ENCODE data around the gene POU2F3.

The POU2F3 gene

DNA sequence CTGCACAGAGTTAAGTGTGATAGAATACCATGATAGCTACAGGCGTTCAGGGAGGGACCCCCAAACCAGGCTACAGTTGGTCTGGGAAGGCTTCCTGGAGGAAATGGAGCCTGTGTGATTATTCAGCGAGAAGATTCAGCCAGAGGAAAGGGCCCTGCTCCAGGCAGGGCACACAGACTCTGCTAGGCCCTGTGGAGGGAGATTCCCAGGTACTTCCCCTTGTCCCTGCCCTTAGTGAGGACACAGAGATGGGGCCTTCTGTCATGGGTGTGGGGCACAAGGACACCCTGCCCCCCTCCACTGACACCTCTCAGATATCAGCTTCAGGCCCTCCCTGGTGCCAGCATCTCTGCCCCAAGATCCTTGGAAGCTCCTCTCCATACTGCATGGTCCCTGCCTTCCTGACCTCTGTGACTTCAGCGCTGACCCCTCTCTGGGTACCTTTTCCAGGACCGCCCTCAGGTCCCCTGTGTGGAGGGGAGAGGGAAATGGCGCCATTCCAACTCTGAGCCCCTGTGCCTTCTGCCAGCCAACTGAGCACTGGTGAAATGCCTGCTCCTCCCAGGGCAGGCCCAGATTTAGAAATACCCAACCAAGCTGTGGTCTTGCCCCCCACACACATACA lies 12.6 kb upstream of the POU2F3 start:
- Mint-ChIP-seq H3K27me3 (peaks cover 8% of the 10 kb centered on the region), H3K36me3 (no peaks in the 10 kb centered on the region), H3K9me3 (no peaks in the 10 kb centered on the region), H3K4me1 (peaks cover 6% of the 10 kb centered on the region), H3K27ac (no peak overlapping the region), H3K4me3 (no peak overlapping the region)
- no peak for ATAC-seq (ENCODE audit: low read depth)
- no peak for DNase-seq (ENCODE audit: low spot score in 2 of 2)

DNA sequence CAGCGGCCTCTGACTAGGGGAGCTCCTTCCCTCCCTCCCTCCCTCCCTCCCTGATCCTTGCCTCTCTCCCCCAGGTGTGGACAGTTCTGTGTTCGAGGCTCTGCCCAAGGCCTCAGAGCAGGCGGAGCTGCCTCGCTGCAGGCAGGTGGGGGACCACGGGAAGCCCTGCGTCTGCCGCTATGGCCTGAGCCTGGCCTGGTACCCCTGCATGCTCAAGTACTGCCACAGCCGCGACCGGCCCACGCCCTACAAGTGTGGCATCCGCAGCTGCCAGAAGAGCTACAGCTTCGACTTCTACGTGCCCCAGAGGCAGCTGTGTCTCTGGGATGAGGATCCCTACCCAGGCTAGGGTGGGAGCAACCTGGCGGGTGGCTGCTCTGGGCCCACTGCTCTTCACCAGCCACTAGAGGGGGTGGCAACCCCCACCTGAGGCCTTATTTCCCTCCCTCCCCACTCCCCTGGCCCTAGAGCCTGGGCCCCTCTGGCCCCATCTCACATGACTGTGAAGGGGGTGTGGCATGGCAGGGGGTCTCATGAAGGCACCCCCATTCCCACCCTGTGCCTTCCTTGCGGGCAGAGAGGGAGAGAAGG lies 11.1 kb upstream of the POU2F3 start:
- Mint-ChIP-seq H3K4me1 (peaks cover 6% of the 10 kb centered on the region), H3K27me3 (peaks cover 8% of the 10 kb centered on the region), H3K36me3 (no peaks in the 10 kb centered on the region), H3K9me3 (no peaks in the 10 kb centered on the region), H3K4me3 (no peak overlapping the region), H3K27ac (no peak overlapping the region)
- ATAC-seq (ENCODE audit: low read depth), result no peak
- DNase-seq (ENCODE audit: low spot score in 2 of 2), result no peak

DNA sequence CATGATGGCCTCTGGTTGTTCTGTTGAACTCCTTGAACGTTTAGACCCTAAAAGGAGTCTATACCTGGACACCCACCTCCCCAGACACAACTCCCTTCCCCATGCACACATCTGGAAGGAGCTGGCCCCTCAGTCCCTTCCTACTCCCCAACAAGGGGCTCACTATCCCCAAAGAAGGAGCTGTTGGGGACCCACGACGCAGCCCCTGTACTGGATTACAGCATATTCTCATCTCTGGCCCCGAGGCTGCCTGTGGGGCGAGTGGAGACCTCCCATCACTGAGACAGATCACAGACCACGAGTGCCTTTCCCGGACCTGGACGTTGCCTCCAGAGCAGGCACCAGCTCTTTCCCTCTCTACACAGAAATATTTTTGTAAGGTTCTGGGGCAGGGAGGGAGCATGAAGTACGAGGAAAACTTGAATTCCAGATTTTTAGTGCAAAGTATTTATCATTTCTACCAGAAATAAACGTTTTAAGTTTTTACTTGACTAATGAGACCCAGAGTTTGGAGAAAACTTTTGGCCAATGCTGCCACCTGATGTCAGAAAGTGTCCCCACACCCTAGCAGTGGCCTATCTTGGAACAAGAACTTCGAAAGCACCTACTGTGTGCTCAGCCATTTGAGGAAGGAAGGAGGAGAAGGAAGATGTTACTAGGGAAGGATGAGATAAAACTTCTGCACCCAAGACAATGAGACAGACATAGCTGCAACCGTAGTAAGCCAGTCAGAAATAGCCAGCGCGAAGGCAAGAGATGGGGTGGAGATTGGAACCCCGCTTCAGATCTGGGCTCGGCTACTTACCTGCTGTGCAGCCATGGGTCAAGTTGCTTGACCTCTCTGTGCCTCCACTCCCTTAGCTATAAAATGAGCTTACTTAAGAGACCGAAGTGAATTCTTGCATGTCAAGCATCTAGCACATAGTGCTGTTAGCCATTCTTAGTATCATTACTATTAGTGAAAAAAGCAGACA lies 10.2 kb upstream of the POU2F3 start:
- Mint-ChIP-seq H3K36me3 (no peaks in the 10 kb centered on the region), H3K9me3 (no peaks in the 10 kb centered on the region), H3K27ac (no peak overlapping the region), H3K4me1 (peaks cover 3% of the 10 kb centered on the region), H3K4me3 (no peak overlapping the region), H3K27me3 (peaks cover 12% of the 10 kb centered on the region)
- ATAC-seq (ENCODE audit: low read depth) (no peak), DNase-seq (ENCODE audit: low spot score in 2 of 2) (no peak)

DNA sequence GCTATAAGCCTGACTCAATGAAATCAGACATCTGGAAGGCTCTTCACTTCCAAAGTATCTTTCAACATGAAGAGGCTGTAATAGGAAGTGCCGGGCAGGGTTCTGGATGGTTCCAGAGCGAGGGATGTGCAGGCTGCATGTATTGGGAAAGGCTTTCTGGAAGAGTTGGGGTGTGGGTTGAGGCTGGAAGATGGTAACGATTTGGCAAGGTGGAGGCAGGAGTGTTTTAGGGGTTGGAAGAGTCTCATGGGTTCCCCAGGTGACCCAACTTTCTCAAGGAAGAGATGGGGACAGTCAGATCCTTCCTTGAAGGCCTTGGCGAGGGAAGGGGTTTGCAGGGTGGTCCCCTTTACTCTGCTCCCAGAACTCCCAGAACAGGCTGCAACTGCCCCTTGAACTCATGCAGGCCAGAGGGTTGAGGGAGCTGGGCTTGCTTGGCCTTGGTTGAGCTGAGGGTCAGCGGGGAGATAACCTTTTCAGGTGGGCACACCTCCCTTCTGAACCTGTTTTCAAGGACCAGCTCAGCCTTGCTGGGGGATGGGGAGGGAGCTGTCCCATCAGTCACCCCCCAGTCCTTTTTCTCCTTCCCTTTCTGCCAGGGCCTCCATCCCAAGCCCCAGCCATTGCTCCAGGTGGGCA lies 9.4 kb upstream of the POU2F3 start:
- Mint-ChIP-seq H3K27ac (no peak overlapping the region), H3K27me3 (peaks cover 14% of the 10 kb centered on the region), H3K9me3 (no peaks in the 10 kb centered on the region), H3K4me1 (no peaks in the 10 kb centered on the region), H3K36me3 (no peaks in the 10 kb centered on the region), H3K4me3 (no peak overlapping the region)
- DNase-seq (ENCODE audit: low spot score in 2 of 2) (no peak), ATAC-seq (ENCODE audit: low read depth) (no peak)

DNA sequence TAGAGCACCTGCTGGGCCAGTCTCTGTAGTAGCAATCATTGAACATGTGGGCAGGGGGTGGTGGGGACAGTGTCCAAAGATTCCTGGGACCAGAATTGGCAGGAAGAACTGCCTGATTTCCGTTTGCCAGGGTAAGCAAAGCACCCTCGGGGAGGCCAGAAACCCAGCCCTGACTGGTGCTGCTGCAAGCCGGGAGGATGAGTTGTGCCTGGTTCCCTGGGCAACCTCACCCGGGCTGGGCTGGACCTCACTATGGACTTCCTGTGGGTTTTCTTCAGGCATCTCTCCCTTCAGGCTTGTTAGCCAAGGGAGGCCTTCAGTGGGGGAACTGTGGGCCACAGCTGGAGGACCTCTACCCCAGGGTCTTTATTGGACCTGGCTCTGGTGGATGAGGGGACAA lies 8.0 kb upstream of the POU2F3 start:
- Mint-ChIP-seq H3K36me3 (no peaks in the 10 kb centered on the region), H3K27ac (no peak overlapping the region), H3K27me3 (peaks cover 13% of the 10 kb centered on the region), H3K9me3 (no peaks in the 10 kb centered on the region), H3K4me3 (no peak overlapping the region), H3K4me1 (no peaks in the 10 kb centered on the region)
- ATAC-seq (ENCODE audit: low read depth), result no peak
- DNase-seq (ENCODE audit: low spot score in 2 of 2), result no peak

DNA sequence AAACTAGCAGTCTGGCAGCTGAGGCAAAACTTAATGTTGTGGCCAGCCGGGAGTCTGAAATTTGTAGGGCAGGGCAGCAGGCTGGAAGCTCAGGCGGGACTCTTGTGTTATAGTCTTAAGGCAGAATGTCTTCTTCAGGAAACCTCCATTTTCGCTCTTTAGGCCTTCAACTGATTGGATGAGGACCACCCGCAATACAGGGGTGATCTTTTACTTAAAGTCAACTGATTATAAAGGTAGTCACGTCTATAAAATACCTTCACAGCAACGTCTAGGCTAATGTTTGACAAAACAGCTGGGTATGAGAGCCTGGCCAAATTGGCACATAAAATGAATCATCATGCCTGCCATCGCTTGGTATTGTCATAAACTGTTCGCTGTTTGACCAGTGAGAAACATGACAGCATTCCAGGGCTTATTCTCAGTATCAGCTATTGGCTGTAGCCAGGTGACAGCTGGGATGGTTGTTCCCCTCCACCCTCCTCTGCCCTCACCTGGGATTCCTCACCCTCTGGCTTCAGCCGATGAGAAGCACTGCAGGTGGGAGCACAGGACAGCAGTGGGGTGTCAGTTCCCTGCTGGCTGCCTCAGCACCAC lies 6.6 kb upstream of the POU2F3 start:
- H3K4me1 Mint-ChIP-seq, result no peaks in the 10 kb centered on the region
- ATAC-seq (ENCODE audit: low read depth) (no peak), DNase-seq (ENCODE audit: low spot score in 2 of 2) (no peak)
- no peak overlapping the region for H3K4me3 Mint-ChIP-seq
- H3K36me3 Mint-ChIP-seq, result no peaks in the 10 kb centered on the region
- no peaks in the 10 kb centered on the region for H3K9me3 Mint-ChIP-seq
- peaks cover 19% of the 10 kb centered on the region for H3K27me3 Mint-ChIP-seq
- no peak overlapping the region for H3K27ac Mint-ChIP-seq

DNA sequence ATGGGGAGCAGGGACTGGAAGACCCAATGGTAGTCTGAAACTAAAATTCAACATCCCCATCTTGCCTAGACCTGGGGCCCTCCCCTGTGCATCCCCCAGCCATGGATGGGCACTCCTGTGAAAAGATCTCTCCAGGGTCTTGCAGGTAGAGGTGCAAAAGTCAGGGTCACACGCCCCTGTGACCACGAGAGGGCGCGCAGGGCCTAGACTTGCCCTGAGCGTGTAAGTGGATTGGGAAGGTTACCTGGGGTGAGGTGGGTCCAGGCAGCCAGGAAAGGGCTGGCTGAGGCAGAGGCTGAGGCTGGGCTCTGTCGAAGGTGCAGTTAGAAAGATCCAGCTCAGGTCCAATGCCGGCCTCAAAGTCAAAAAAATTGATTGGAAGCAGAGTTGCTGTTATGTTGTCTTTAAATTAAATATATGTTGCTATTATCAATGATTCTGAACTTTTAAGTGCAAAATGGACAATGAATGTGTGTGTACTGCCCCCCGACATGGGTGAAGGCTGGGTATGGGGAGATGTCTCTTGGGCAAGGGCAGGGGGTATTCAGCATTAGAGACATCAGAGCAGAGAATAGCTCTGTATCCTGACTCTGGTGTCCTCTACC lies 4.8 kb upstream of the POU2F3 start:
- H3K4me3 Mint-ChIP-seq, result no peak overlapping the region
- peaks cover 1% of the 10 kb centered on the region for H3K36me3 Mint-ChIP-seq
- no peaks in the 10 kb centered on the region for H3K9me3 Mint-ChIP-seq
- DNase-seq (ENCODE audit: low spot score in 2 of 2) (peak in 1 of 2 donors; percentile 34), ATAC-seq (ENCODE audit: low read depth) (peak; percentile 48)
- H3K27me3 Mint-ChIP-seq, result peaks cover 23% of the 10 kb centered on the region
- no peaks in the 10 kb centered on the region for H3K4me1 Mint-ChIP-seq
- H3K27ac Mint-ChIP-seq, result no peak overlapping the region

DNA sequence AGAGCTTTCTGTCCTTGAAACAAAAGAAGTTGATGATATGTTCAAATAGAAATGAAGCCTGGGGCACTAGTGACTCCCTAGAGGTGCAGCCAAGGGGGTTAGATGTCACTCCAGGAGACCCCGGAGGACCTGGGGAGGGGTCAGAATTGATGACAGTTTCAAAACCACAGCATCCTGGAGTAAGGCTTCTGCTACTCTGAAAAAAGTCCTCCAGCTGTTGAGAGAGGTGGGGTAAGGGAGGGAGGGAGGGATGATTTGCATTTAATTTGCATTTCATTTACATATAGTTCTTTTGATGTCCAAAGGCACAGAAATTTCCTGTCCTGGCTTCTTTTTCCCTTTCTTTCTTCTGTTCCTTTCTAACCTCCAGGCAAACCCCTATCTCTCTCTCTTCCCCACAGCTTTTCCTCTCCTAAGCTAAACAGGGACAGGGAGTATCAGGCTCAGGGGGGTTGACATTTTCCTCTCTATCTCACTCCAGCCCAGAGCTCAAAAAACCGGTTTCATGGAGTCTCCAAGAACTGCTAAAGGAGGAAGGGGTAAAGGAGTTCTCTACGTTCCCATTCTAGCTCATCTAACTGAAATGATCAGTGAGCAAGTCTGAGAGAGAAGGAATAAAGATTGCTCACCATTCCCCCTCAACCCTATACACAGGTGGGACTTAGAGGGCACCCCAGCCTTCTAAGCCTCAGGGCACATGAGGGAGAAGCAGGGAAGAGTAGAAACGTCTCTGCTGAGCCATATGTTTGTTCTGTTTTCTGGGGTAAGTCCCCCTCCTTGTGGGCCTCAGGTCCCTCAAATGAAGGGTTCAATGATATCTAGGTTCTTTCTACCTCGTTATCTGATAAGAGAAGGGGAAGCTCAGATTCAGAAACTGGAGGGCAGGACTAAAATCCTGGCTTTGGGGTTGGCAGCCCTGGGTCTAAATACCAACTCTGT lies 3.5 kb upstream of the POU2F3 start:
- no peaks in the 10 kb centered on the region for H3K4me1 Mint-ChIP-seq
- H3K27me3 Mint-ChIP-seq, result peaks cover 31% of the 10 kb centered on the region
- H3K4me3 Mint-ChIP-seq, result no peak overlapping the region
- no peak for DNase-seq (ENCODE audit: low spot score in 2 of 2)
- peaks cover 1% of the 10 kb centered on the region for H3K36me3 Mint-ChIP-seq
- H3K27ac Mint-ChIP-seq, result no peak overlapping the region
- no peak for ATAC-seq (ENCODE audit: low read depth)
- no peaks in the 10 kb centered on the region for H3K9me3 Mint-ChIP-seq

DNA sequence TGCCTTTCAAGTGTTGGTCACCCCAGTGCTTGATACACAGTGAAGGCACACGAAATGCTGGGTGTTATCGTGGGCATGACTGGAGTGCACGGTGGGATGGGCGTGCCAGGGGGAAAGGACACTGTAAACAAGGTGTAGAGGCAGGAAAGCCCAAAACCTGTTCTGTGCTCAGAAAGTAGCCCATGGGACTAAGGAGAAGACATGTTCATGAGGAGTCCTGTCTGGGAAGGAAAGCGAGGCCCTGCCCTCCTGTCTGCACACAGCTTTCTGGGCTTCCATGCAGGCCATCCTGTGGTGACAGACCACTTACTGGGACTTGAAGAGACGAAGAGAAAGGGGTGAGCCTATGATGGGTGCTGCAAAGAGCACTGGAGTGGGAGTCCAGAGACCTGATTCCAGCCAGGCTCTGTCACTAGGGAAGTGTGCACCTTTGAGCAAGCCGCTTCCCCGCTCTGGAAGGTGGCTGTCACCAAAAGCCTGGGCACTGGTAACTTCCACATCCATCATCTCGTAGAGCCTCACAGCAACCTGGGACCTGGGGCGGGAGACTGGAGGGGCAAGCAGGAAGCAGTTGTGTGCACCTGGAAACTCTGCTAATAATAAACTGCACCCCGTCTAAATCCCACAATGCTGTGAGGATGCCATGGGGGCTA lies 846 bp upstream of the POU2F3 start:
- no peaks in the 10 kb centered on the region for H3K9me3 Mint-ChIP-seq
- DNase-seq (ENCODE audit: low spot score in 2 of 2) (no peak), ATAC-seq (ENCODE audit: low read depth) (no peak)
- H3K27me3 Mint-ChIP-seq, result peaks cover 32% of the 10 kb centered on the region
- no peak overlapping the region for H3K27ac Mint-ChIP-seq
- no peaks in the 10 kb centered on the region for H3K4me1 Mint-ChIP-seq
- no peak overlapping the region for H3K4me3 Mint-ChIP-seq
- H3K36me3 Mint-ChIP-seq, result peaks cover 1% of the 10 kb centered on the region

DNA sequence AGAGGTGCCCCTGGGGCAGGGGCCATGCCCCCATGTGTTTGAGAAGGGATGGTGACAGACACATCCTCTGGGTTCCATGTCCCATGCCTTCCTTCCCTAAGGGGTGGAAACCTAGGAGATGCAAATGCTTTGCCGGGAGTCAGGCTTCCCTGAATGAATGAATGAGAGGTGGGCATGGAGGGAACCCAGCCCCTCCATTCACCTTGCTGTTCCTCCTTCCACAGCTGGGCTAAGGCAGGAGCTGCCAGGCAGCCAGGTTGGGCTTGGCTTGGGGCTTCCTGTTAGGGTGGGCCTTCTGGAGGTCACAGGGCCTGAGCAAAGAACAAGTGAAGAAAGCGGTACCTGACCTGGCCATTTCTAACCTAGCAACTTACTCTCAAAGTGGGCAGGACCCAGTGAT lies 926 bp downstream of the POU2F3 start:
- Mint-ChIP-seq H3K36me3 (peaks cover 1% of the 10 kb centered on the region), H3K9me3 (no peaks in the 10 kb centered on the region), H3K27ac (no peak overlapping the region), H3K4me1 (no peaks in the 10 kb centered on the region), H3K27me3 (peaks cover 32% of the 10 kb centered on the region), H3K4me3 (no peak overlapping the region)
- ATAC-seq (ENCODE audit: low read depth), result no peak
- no peak for DNase-seq (ENCODE audit: low spot score in 2 of 2)

DNA sequence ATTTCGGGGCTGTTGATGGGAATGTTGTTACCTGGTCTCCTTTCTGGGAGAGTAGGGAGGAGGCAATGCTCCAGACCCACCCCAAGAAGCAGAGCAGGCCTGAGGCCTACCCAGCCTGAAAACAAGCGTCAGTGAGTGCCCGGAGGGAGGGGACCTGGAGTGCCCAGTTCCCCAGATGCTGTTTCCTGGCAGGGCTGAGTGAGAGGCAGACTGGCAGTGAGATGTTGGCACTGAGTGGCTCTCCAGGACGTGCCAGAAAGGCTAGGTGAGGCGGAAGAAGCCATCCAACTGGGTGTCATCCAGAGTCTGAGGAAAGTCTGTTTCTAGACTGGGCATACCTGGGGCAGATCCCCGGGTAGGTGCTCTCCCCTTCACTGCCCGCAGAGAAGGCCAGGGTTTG lies 1.3 kb downstream of the POU2F3 start:
- peaks cover 35% of the 10 kb centered on the region for H3K27me3 Mint-ChIP-seq
- H3K4me3 Mint-ChIP-seq, result no peak overlapping the region
- no peaks in the 10 kb centered on the region for H3K4me1 Mint-ChIP-seq
- DNase-seq (ENCODE audit: low spot score in 2 of 2) (no peak), ATAC-seq (ENCODE audit: low read depth) (no peak)
- no peak overlapping the region for H3K27ac Mint-ChIP-seq
- H3K36me3 Mint-ChIP-seq, result peaks cover 1% of the 10 kb centered on the region
- no peaks in the 10 kb centered on the region for H3K9me3 Mint-ChIP-seq

DNA sequence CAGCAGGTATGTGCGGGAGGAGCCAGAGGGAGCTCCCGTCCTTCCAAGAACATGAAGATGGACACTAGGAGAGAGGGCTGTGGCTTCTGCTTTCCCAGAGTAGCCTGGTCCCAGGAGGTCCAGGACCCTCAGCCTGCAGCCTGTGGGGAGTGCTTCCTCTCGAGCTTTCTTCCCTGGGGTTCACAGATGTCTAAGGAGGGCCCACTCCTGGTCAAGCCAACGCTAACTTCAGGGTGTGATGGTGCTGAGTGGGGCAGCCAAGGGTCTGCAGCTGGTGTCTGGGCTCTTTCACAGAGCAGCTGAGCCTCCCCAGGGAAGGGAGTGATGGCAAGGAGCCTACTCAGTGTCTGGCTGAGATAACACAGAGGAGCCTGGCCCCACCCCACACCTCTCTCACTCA lies 3.3 kb downstream of the POU2F3 start:
- Mint-ChIP-seq H3K4me1 (no peaks in the 10 kb centered on the region), H3K9me3 (no peaks in the 10 kb centered on the region), H3K36me3 (peaks cover 1% of the 10 kb centered on the region), H3K27ac (no peak overlapping the region), H3K27me3 (peaks cover 29% of the 10 kb centered on the region), H3K4me3 (no peak overlapping the region)
- no peak for ATAC-seq (ENCODE audit: low read depth)
- no peak for DNase-seq (ENCODE audit: low spot score in 2 of 2)
